ENCODE results near the gene PCBD2. TPM values are rescaled to one million over a fixed set of nuclear protein-coding genes. Genes with fewer than 3 reads are reported as not detected.

The PCBD2 gene
- polyA plus RNA-seq, 2 of the 4 experiments (the other 2 are of a cell fraction), result 9.5 to 13.6 TPM

GRCh38 chr5:134949316-134949715, 44.4 kb downstream of the PCBD2 start:
- Histone ChIP-seq H3K4me2 (no peak overlapping the region), H3K27ac (no peak overlapping the region), H3K9me3 (peaks cover 10% of the 10 kb centered on the region), H3K4me3 (no peak overlapping the region), H3K4me1 (no peaks in the 10 kb centered on the region)
- ATAC-seq (no peak), DNase-seq (ENCODE audit: low read depth in 1 of 2, low spot score in 1 of 2) (no peak), FAIRE-seq (no peak)
- WGBS (ENCODE audit: missing lambda C conversion rate), result 85% methylated on average over 5 of the region's 5 CpGs
- CTCF ChIA-PET, result interaction anchor here (1.4 kb wide), 1 partner anchor 10 kb away, joined by 3 read pairs; no protein-coding TSS in a partner anchor
- POLR2A ChIA-PET, result no interaction called here
- TF ChIP-seq BCL3 (IDR thresholded peaks at IDR 0.05) (no peak), SREBF2 (IDR thresholded peaks at IDR 0.05) (no peak), NFE2L2 (conservative IDR thresholded peaks at IDR 0.05; ENCODE audit: low read length) (no peak), MAFK (IDR thresholded peaks at IDR 0.05; ENCODE audit: partially characterized antibody) (no peak), TFCP2L1 (CRISPR knock-in tag; IDR thresholded peaks at IDR 0.05) (no peak), FOXS1 (CRISPR knock-in tag; IDR thresholded peaks at IDR 0.05) (no peak), HMGXB4 (CRISPR knock-in tag; IDR thresholded peaks at IDR 0.05; ENCODE audit: borderline replicate concordance) (no peak), USF2 (IDR thresholded peaks at IDR 0.05) (no peak), EHMT2 (IDR thresholded peaks at IDR 0.05; ENCODE audit: low read depth) (no peak), ATOH8 (CRISPR knock-in tag; IDR thresholded peaks at IDR 0.05; ENCODE audit: low read depth) (no peak), NPAS2 (CRISPR knock-in tag; IDR thresholded peaks at IDR 0.05; ENCODE audit: borderline replicate concordance) (no peak), HDAC2 (IDR thresholded peaks at IDR 0.05) (no peak), CEBPB (IDR thresholded peaks at IDR 0.05) (no peak), ZSCAN20 (CRISPR knock-in tag; IDR thresholded peaks at IDR 0.05) (no peak), EHF (CRISPR knock-in tag; IDR thresholded peaks at IDR 0.05) (no peak), JUN (IDR thresholded peaks at IDR 0.05) (no peak), ZFP36 (IDR thresholded peaks at IDR 0.05; ENCODE audit: borderline replicate concordance, partially characterized antibody) (no peak)
- TF ChIP-seq, protein P1, sequence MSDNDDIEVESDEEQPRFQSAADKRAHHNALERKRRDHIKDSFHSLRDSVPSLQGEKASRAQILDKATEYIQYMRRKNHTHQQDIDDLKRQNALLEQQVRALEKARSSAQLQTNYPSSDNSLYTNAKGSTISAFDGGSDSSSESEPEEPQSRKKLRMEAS (IDR thresholded peaks at IDR 0.05), result no peak
- TF ChIP-seq, protein P2, sequence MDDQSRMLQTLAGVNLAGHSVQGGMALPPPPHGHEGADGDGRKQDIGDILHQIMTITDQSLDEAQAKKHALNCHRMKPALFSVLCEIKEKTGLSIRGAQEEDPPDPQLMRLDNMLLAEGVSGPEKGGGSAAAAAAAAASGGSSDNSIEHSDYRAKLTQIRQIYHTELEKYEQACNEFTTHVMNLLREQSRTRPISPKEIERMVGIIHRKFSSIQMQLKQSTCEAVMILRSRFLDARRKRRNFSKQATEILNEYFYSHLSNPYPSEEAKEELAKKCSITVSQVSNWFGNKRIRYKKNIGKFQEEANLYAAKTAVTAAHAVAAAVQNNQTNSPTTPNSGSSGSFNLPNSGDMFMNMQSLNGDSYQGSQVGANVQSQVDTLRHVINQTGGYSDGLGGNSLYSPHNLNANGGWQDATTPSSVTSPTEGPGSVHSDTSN (IDR thresholded peaks at IDR 0.05), result no peak
- TF ChIP-seq, protein P3, sequence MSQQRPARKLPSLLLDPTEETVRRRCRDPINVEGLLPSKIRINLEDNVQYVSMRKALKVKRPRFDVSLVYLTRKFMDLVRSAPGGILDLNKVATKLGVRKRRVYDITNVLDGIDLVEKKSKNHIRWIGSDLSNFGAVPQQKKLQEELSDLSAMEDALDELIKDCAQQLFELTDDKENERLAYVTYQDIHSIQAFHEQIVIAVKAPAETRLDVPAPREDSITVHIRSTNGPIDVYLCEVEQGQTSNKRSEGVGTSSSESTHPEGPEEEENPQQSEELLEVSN (IDR thresholded peaks at IDR 0.05; ENCODE audit: borderline replicate concordance, low read depth), result no peak

All from A549 (cell line).